ENCODE measurements around the gene UVSSA. TPM values are rescaled to one million over a fixed set of nuclear protein-coding genes. Genes with fewer than 3 reads are reported as not detected.

UVSSA gene
- total RNA-seq, 1 donor from 2014 or later: 35.2 TPM

GRCh38 chr4:1416051-1416947 is 69.3 kb downstream of the UVSSA start:
- no peak for ATAC-seq (ENCODE audit: low read depth)
- no peak overlapping the region for H3K4me3 Mint-ChIP-seq
- intact Hi-C loops (cut with micrococcal nuclease): no loop called here
- H3K4me1 Mint-ChIP-seq: no peaks in the 10 kb centered on the region
- no peaks in the 10 kb centered on the region for H3K9me3 Mint-ChIP-seq
- no peak for TF ChIP-seq CTCF (IDR thresholded peaks at IDR 0.05)
- H3K36me3 Mint-ChIP-seq (ENCODE audit: low read depth): no peaks in the 10 kb centered on the region
- DNase-seq: no peak
- H3K27ac Mint-ChIP-seq: no peak overlapping the region
- ChIA-PET POLR2A (no interaction called here), CTCF (no interaction called here)
- H3K27me3 Mint-ChIP-seq: peaks cover 30% of the 10 kb centered on the region

- DNase-seq: no peak
- CTCF ChIA-PET: no interaction called here
- Mint-ChIP-seq H3K4me1 (no peaks in the 10 kb centered on the region), H3K27me3 (peaks cover 28% of the 10 kb centered on the region), H3K4me3 (no peak overlapping the region), H3K9me3 (no peaks in the 10 kb centered on the region), H3K36me3 (ENCODE audit: low read depth) (no peaks in the 10 kb centered on the region), H3K27ac (no peak overlapping the region)
- no peak for ATAC-seq (ENCODE audit: low read depth)
- TF ChIP-seq CTCF (IDR thresholded peaks at IDR 0.05): no peak
- POLR2A ChIA-PET: no interaction called here
- intact Hi-C loops (cut with micrococcal nuclease): no loop called here
Observed at GRCh38 chr4:1416948-1417260, 69.9 kb downstream of the UVSSA start.

- ATAC-seq (ENCODE audit: low read depth) (no peak), DNase-seq (no peak)
- intact Hi-C loops (cut with micrococcal nuclease): no loop called here
- H3K9me3 Mint-ChIP-seq: no peaks in the 10 kb centered on the region
- TF ChIP-seq CTCF (IDR thresholded peaks at IDR 0.05): no peak
- H3K4me3 Mint-ChIP-seq: no peak overlapping the region
- no peaks in the 10 kb centered on the region for H3K4me1 Mint-ChIP-seq
- no peak overlapping the region for H3K27ac Mint-ChIP-seq
- H3K36me3 Mint-ChIP-seq (ENCODE audit: low read depth): no peaks in the 10 kb centered on the region
- CTCF ChIA-PET: no interaction called here
- H3K27me3 Mint-ChIP-seq: peaks cover 26% of the 10 kb centered on the region
- POLR2A ChIA-PET: no interaction called here
Observed at GRCh38 chr4:1417522-1418390, 70.7 kb downstream of the UVSSA start.

- H3K4me3 Mint-ChIP-seq: no peak overlapping the region
- peaks cover 17% of the 10 kb centered on the region for H3K27me3 Mint-ChIP-seq
- H3K27ac Mint-ChIP-seq: no peak overlapping the region
- ATAC-seq (ENCODE audit: low read depth) (no peak), DNase-seq (no peak)
- CTCF ChIA-PET: no interaction called here
- no peaks in the 10 kb centered on the region for H3K36me3 Mint-ChIP-seq (ENCODE audit: low read depth)
- no peaks in the 10 kb centered on the region for H3K9me3 Mint-ChIP-seq
- POLR2A ChIA-PET: no interaction called here
- H3K4me1 Mint-ChIP-seq: no peaks in the 10 kb centered on the region
- intact Hi-C loops (cut with micrococcal nuclease): no loop called here
- no peak for TF ChIP-seq CTCF (IDR thresholded peaks at IDR 0.05)
Observed at GRCh38 chr4:1418494-1419285, 71.7 kb downstream of the UVSSA start.

- Mint-ChIP-seq H3K36me3 (ENCODE audit: low read depth) (no peaks in the 10 kb centered on the region), H3K27ac (no peak overlapping the region), H3K9me3 (no peaks in the 10 kb centered on the region), H3K4me1 (no peaks in the 10 kb centered on the region), H3K27me3 (peaks cover 18% of the 10 kb centered on the region), H3K4me3 (no peak overlapping the region)
- intact Hi-C loops (cut with micrococcal nuclease): no loop called here
- TF ChIP-seq CTCF (IDR thresholded peaks at IDR 0.05): no peak
- ChIA-PET POLR2A (no interaction called here), CTCF (no interaction called here)
- DNase-seq: no peak
- ATAC-seq (ENCODE audit: low read depth): no peak
Observed at GRCh38 chr4:1419708-1420107, 72.7 kb downstream of the UVSSA start.
